HepG2 (cell line): ENCODE data around the gene KAZN.

Experiments
- CTCF ChIP-seq: sonication (generic); formaldehyde crosslinking; IDR thresholded peaks from 2 replicates; pipeline ENCODE4 v1.5.0; 2020; ENCODE audit warnings: mild to moderate bottlenecking, missing genetic modification reagents, moderate library complexity
- ELF4 ChIP-seq: sonication (generic); formaldehyde crosslinking; IDR thresholded peaks from 2 replicates; pipeline ENCODE4 v1.5.0; 2020; ENCODE audit warnings: missing genetic modification reagents, mild to moderate bottlenecking, moderate library complexity, borderline replicate concordance
- EP300 ChIP-seq, 3 experiments: sonication (generic) in 1 of 3; formaldehyde crosslinking in 1 of 3; IDR thresholded peaks; 2 replicates each; pipeline versions ENCODE4 v1.5.1 to v1.6.1; 2011 to 2020; ENCODE audit warnings: low read depth in 2 of 3, low read length in 2 of 3, borderline replicate concordance in 1 of 3, improper control_type of control experiment in 1 of 3, mild to moderate bottlenecking in 1 of 3, missing genetic modification reagents in 1 of 3, moderate library complexity in 1 of 3
- FOXP4 ChIP-seq: sonication (generic); formaldehyde crosslinking; IDR thresholded peaks from 2 replicates; pipeline ENCODE4 v1.4.0; 2020; ENCODE audit warnings: missing genetic modification reagents
- GABPA ChIP-seq, 2 experiments: IDR thresholded peaks; 2 replicates each; pipeline ENCODE4 v1.6.1; 2011 to 2016; ENCODE audit warnings: low read depth in 2 of 2, low read length in 1 of 2, missing biosample characterization in 1 of 2, missing genetic modification characterization in 1 of 2
- MZF1 ChIP-seq: sonication (generic); formaldehyde crosslinking; IDR thresholded peaks from 2 replicates; pipeline ENCODE4 v1.8.1; 2023; ENCODE audit warnings: mild to moderate bottlenecking, missing genetic modification reagents, borderline replicate concordance
- NFIC ChIP-seq: IDR thresholded peaks from 2 replicates; pipeline ENCODE4 v1.6.1; 2012; ENCODE audit warnings: mild to moderate bottlenecking, low read length, inconsistent platforms
- ZNF33B ChIP-seq: sonication (generic); formaldehyde crosslinking; IDR thresholded peaks from 2 replicates; pipeline ENCODE4 v1.5.1; 2020; ENCODE audit warnings: mild to moderate bottlenecking, missing genetic modification reagents
- ZNF670 ChIP-seq: sonication (generic); formaldehyde crosslinking; IDR thresholded peaks from 2 replicates; pipeline ENCODE4 v1.8.0; 2022; ENCODE audit warnings: mild to moderate bottlenecking, missing genetic modification reagents, borderline replicate concordance
- ZNF891 ChIP-seq: sonication (generic); formaldehyde crosslinking; IDR thresholded peaks from 2 replicates; pipeline ENCODE4 v1.5.0; 2020; ENCODE audit warnings: mild to moderate bottlenecking, missing genetic modification reagents
- ZSCAN30 ChIP-seq: sonication (generic); formaldehyde crosslinking; IDR thresholded peaks from 2 replicates; pipeline ENCODE4 v1.5.0; 2020; ENCODE audit warnings: mild to moderate bottlenecking, missing genetic modification reagents
- TF ChIP-seq, protein P1 (sequence below): IDR thresholded peaks from 2 replicates; pipeline ENCODE4 v1.6.1; 2016; ENCODE audit warnings: missing compliant biosample characterization, missing genetic modification reagents, borderline replicate concordance
- TF ChIP-seq, protein P2 (sequence below): IDR thresholded peaks from 2 replicates; pipeline ENCODE4 v1.6.1; 2018; ENCODE audit warnings: missing genetic modification reagents
- TF ChIP-seq, protein P3 (sequence below): fragments of 450-650 bp; IDR thresholded peaks from 2 replicates; pipeline ENCODE4 v1.6.1; 2016

DNA sequence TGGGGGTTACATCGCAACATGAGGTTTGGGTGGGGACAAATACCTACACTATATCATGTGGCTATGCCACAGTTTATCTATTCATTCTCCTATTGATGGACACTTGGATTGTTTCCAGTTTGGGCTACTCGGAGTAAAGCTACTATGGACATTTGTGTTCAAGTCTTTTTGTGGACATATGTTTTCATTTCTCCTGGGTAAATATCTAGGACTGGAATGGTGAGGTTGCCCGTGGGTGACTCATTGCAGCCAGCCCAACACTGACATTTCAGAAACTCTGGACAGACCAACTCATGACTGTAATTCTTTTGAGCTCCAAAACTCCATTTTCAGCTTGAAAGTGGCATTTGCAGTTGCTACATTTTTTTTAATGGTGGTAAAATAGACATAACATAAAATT, 82.7 kb downstream of the KAZN start:
- TF ChIP-seq CTCF (CRISPR knock-in tag): no peak
- TF ChIP-seq ZNF670 (CRISPR knock-in tag): no peak
- no peak for TF ChIP-seq NFIC
- TF ChIP-seq ZNF891: no peak
- TF ChIP-seq, protein P1, sequence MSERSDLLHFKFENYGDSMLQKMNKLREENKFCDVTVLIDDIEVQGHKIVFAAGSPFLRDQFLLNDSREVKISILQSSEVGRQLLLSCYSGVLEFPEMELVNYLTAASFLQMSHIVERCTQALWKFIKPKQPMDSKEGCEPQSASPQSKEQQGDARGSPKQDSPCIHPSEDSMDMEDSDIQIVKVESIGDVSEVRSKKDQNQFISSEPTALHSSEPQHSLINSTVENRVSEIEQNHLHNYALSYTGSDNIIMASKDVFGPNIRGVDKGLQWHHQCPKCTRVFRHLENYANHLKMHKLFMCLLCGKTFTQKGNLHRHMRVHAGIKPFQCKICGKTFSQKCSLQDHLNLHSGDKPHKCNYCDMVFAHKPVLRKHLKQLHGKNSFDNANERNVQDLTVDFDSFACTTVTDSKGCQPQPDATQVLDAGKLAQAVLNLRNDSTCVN (CRISPR knock-in tag): no peak
- TF ChIP-seq, protein P2, sequence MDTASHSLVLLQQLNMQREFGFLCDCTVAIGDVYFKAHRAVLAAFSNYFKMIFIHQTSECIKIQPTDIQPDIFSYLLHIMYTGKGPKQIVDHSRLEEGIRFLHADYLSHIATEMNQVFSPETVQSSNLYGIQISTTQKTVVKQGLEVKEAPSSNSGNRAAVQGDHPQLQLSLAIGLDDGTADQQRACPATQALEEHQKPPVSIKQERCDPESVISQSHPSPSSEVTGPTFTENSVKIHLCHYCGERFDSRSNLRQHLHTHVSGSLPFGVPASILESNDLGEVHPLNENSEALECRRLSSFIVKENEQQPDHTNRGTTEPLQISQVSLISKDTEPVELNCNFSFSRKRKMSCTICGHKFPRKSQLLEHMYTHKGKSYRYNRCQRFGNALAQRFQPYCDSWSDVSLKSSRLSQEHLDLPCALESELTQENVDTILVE (CRISPR knock-in tag): no peak
- no peak for TF ChIP-seq MZF1 (CRISPR knock-in tag)
- no peak for TF ChIP-seq ZNF33B
- TF ChIP-seq EP300 (IDR thresholded peaks at IDR 0.05; ENCODE audit: low read depth in 2 of 2, low read length in 2 of 2): no peak
- no peak for TF ChIP-seq EP300 (CRISPR knock-in tag; IDR thresholded peaks at IDR 0.05; ENCODE audit: borderline replicate concordance)
- no peak for TF ChIP-seq FOXP4 (CRISPR knock-in tag)
- no peak for TF ChIP-seq GABPA (IDR thresholded peaks at IDR 0.05; ENCODE audit: low read depth, low read length)
- TF ChIP-seq GABPA (CRISPR knock-in tag; IDR thresholded peaks at IDR 0.05; ENCODE audit: low read depth): no peak
- no peak for TF ChIP-seq ELF4 (CRISPR knock-in tag)
- no peak for TF ChIP-seq ZSCAN30 (CRISPR knock-in tag)
- TF ChIP-seq, protein P3, sequence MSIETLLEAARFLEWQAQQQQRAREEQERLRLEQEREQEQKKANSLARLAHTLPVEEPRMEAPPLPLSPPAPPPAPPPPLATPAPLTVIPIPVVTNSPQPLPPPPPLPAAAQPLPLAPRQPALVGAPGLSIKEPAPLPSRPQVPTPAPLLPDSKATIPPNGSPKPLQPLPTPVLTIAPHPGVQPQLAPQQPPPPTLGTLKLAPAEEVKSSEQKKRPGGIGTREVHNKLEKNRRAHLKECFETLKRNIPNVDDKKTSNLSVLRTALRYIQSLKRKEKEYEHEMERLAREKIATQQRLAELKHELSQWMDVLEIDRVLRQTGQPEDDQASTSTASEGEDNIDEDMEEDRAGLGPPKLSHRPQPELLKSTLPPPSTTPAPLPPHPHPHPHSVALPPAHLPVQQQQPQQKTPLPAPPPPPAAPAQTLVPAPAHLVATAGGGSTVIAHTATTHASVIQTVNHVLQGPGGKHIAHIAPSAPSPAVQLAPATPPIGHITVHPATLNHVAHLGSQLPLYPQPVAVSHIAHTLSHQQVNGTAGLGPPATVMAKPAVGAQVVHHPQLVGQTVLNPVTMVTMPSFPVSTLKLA: no peak
